GM18508 (cell line): ENCODE results near the gene PIPOX.

Experiments used
- ATAC-seq: cut with Tn5 transposase; IDR thresholded peaks from one replicate; pipeline ENCODE4 v1.9.1; 2021; ENCODE audit warnings: moderate number of reproducible peaks; ENCODE audit not compliant: insufficient read depth, unreplicated experiment

The PIPOX gene

GRCh38 chr17:29093090-29093871, 50.3 kb downstream of the PIPOX start:
- ATAC-seq = no peak

DNA sequence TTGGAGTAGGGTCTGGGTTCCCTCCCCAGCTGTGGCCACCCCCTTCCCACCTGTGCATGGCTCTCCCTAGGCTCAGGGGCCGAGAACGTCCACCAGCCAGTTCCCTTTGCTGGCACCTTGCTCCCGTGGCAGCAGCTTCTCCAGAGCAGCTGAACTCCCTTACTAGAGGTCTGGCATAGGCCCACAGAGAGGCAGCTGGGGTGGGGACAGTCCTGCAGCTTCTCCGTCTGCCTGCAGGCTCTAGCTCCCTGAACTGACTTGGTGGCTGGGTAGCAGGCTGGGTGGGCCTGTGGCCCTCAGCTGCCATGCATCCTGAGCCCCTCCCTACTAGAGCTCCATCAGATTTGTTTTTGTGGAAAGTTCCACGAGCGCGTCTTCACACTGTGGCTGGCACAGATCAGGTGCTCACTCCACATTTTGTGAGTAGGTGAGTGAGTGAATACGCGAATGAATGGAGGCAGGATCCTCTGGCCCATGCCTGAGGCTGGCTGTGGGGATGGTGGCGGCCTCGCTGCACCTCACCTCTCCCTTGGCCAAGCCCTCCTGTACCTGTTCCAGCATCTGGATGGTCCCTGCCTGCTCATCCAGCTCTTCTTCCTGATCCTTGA, 51.3 kb downstream of the PIPOX start:
- ATAC-seq = no peak

DNA sequence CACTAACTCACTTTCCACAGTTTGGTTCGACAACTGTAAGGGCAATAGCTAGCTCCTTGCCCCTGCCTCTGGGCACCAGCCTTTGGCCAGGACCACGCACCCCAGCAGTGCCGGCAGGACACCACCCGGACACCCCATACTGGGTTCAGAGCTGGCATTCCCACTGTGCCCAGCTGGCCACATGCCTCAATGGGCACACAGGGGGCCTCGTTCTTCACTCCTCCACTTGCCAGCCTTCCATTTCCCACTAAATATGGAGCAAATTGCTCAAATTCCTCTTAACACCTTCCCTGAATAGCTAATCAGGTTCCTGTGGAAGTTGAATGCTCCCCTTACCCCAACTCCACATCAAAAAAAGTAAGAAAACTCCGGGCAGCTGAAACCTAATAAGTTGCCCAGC, 52.5 kb downstream of the PIPOX start:
- no peak for ATAC-seq

DNA sequence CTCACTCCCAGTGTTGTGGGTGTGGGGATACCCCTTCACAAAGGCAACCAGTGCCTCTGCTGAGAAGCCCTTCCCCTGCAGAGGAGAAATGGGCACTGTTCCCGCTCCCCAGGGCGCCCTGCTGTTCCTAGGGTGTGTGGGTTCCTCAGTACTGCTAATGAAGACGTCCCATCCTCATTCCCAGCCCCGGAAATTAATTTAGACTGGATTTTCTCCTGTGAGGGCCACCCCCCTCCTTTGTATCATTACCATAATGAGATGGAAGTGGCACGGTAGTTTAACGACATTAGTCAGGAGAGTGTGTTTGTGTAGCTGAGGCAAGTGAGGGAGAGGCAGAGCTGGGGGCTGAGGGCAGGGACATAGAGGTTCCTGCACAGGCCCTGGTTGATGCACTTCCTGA, 53.2 kb downstream of the PIPOX start:
- no peak for ATAC-seq

DNA sequence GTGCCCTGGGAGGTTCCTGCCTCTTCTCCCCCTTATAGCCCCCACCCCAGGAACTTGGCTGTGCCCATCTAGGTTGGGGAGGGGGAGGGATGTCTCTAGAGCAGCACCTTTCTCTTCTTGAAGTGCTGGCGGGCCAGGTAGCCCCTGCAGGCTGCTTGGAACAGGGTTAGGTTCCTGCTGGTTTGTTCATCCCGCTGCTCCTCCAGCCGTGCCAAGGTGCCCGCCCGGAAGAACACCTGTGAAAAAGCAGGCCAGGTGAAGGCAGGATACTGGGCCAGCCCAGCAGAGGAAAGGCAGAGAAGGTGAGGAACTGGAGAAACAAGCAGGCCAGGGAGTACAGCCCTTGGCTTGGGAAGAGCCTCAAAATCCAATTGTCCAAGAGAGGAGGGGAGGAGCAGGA, 56.6 kb downstream of the PIPOX start:
- ATAC-seq = no peak

- ATAC-seq = no peak
Measured at GRCh38 chr17:29100296-29100695, 57.4 kb downstream of the PIPOX start.

GRCh38 chr17:29102046-29102445, 59.1 kb downstream of the PIPOX start:
- ATAC-seq = no peak

- ATAC-seq = no peak
Measured at GRCh38 chr17:29102741-29103181, 59.8 kb downstream of the PIPOX start.

GRCh38 chr17:29103341-29103740, 60.4 kb downstream of the PIPOX start:
- ATAC-seq = no peak
